IMR-90 (cell line): ENCODE measurements around the gene PLXDC2. TPM values are rescaled to one million over a fixed set of nuclear protein-coding genes. Genes with fewer than 3 reads are reported as not detected.

ENCODE experiments used
- ATAC-seq: fragments of 200-7000 bp; cut with Tn5 transposase; 2 replicates; pipeline ENCODE4 v1.9.1; 2020; ENCODE audit warnings: low read depth, mild to moderate bottlenecking, moderate library complexity
- BruUV-seq: library from RNA; stranded (reverse); fragments of 400-500 nt; replicated peaks from 2 replicates; lab custom pipeline; 2021; lab: Mats Ljungman, UMichigan
- CTCF ChIA-PET: fragments of 300-600 bp; formaldehyde crosslinking; extraction: SDS; loops from one replicate; lab custom pipeline; 2021; ENCODE audit warnings: antibody characterized with exemption; lab: Yijun Ruan, JAX
- POLR2A ChIA-PET: fragments of 300-600 bp; sonication (Branson Sonifier 250); formaldehyde crosslinking; loops from one replicate; lab custom pipeline; 2022; ENCODE audit warnings: antibody characterized with exemption; ENCODE audit not compliant: unreplicated experiment; lab: Charles Lee
- DNase-seq: peaks from one replicate; pipeline ENCODE4 v3.0.0; 2013
- H2AFZ ChIP-seq: replicated peaks from 2 replicates; pipeline ENCODE3; 2013; ENCODE audit warnings: low read length, mild to moderate bottlenecking; ENCODE audit not compliant: poor library complexity
- H2AK5ac ChIP-seq: 2 replicates; pipeline ENCODE4 v1.6.1; 2013; ENCODE audit warnings: low read depth, low read length, inconsistent platforms
- H2AK9ac ChIP-seq: replicated peaks from 2 replicates; pipeline ENCODE3; 2013; ENCODE audit warnings: mild to moderate bottlenecking, low read depth, low read length, moderate library complexity; ENCODE audit not compliant: poor library complexity
- H2BK120ac ChIP-seq: 2 replicates; pipeline ENCODE4 v1.6.1; 2013; ENCODE audit warnings: low read depth, low read length, inconsistent platforms
- H2BK15ac ChIP-seq: 3 replicates; pipeline ENCODE4 v1.6.1; 2013; ENCODE audit warnings: low read depth, low read length, inconsistent platforms
- H2BK20ac ChIP-seq: 2 replicates; pipeline ENCODE4 v1.6.1; 2013; ENCODE audit warnings: low read depth, mild to moderate bottlenecking, inconsistent platforms, low read length, moderate library complexity
- H2BK5ac ChIP-seq: 2 replicates; pipeline ENCODE4 v1.6.1; 2013; ENCODE audit warnings: mild to moderate bottlenecking, low read depth, low read length, inconsistent platforms; ENCODE audit not compliant: poor library complexity, severe bottlenecking
- H3K14ac ChIP-seq: replicated peaks from 2 replicates; pipeline ENCODE4 v1.6.1; 2013; ENCODE audit warnings: low read depth, low read length, inconsistent platforms
- H3K18ac ChIP-seq: 2 replicates; pipeline ENCODE4 v1.6.1; 2013; ENCODE audit warnings: low read depth, low read length, control low read depth
- H3K23ac ChIP-seq: 2 replicates; pipeline ENCODE4 v1.6.1; 2013; ENCODE audit warnings: low read depth, low read length, inconsistent platforms
- H3K27ac ChIP-seq: 2 replicates; pipeline ENCODE4 v1.5.1; 2013; ENCODE audit warnings: mild to moderate bottlenecking, control low read depth, low read length; ENCODE audit not compliant: insufficient read depth
- H3K27me3 ChIP-seq: 2 replicates; pipeline ENCODE4 v1.6.1; 2013; ENCODE audit warnings: low read length; ENCODE audit not compliant: control insufficient read depth, insufficient read depth
- H3K36me3 ChIP-seq: 2 replicates; pipeline ENCODE4 v1.6.1; 2013; ENCODE audit warnings: low read length, mixed read lengths; ENCODE audit not compliant: control insufficient read depth, insufficient read depth
- H3K4ac ChIP-seq: 2 replicates; pipeline ENCODE4 v1.6.1; 2013; ENCODE audit warnings: low read depth, low read length, inconsistent platforms
- H3K4me1 ChIP-seq: 2 replicates; pipeline ENCODE4 v1.6.1; 2013; ENCODE audit warnings: low read length, mixed read lengths; ENCODE audit not compliant: control insufficient read depth, insufficient read depth
- H3K4me2 ChIP-seq: 2 replicates; pipeline ENCODE4 v1.6.1; 2013; ENCODE audit warnings: low read depth, mild to moderate bottlenecking, control low read depth, low read length, moderate library complexity
- H3K4me3 ChIP-seq: 2 replicates; pipeline ENCODE4 v1.5.1; 2013; ENCODE audit warnings: low read depth, mild to moderate bottlenecking, control low read depth, low read length, moderate library complexity; ENCODE audit not compliant: insufficient read depth
- H3K56ac ChIP-seq: 2 replicates; pipeline ENCODE4 v1.6.1; 2013; ENCODE audit warnings: low read length, inconsistent platforms; ENCODE audit not compliant: insufficient read depth; ENCODE audit errors: extremely low read depth
- H3K79me1 ChIP-seq, 2 experiments: 2 replicates each; pipeline ENCODE4 v1.6.1; 2013; ENCODE audit warnings: low read length in 2 of 2, inconsistent platforms in 1 of 2, low read depth in 1 of 2
- H3K9ac ChIP-seq: 2 replicates; pipeline ENCODE4 v1.6.1; 2013; ENCODE audit warnings: low read depth, low read length, control low read depth
- H3K9me1 ChIP-seq: 2 replicates; pipeline ENCODE4 v1.6.1; 2013; ENCODE audit warnings: low read length, inconsistent platforms; ENCODE audit not compliant: insufficient read depth
- H3K9me3 ChIP-seq: 2 replicates; pipeline ENCODE4 v1.6.1; 2013; ENCODE audit warnings: low read length; ENCODE audit not compliant: control insufficient read depth, insufficient read depth
- H4K20me1 ChIP-seq: 2 replicates; pipeline ENCODE4 v1.6.1; 2013; ENCODE audit warnings: low read length, inconsistent platforms; ENCODE audit not compliant: insufficient read depth
- H4K5ac ChIP-seq: 2 replicates; pipeline ENCODE4 v1.6.1; 2013; ENCODE audit warnings: mild to moderate bottlenecking, low read depth, low read length, control low read depth
- H4K8ac ChIP-seq, 2 experiments: 2 replicates each; pipeline ENCODE4 v1.6.1; 2013; ENCODE audit warnings: low read depth in 2 of 2, low read length in 2 of 2, control low read depth in 1 of 2, inconsistent platforms in 1 of 2
- H4K91ac ChIP-seq: 2 replicates; pipeline ENCODE4 v1.6.1; 2013; ENCODE audit warnings: low read depth, low read length, inconsistent platforms; ENCODE audit not compliant: insufficient read depth
- SMC3 ChIP-seq: fragments of 150-350 bp; IDR thresholded peaks from 2 replicates; pipeline ENCODE4 v1.6.1; 2016; ENCODE audit warnings: low read depth, mild to moderate bottlenecking, antibody characterized with exemption, low read length, moderate library complexity
- WGBS, 2 experiments: methylation state at CpG; one replicate each; pipeline versions ENCODE4 v1.1.5 to v1.1.7; 2013; ENCODE audit warnings: missing lambda C conversion rate in 2 of 2; ENCODE audit not compliant: insufficient read length in 1 of 2; ENCODE audit errors: extremely low coverage in 2 of 2; 5-methylcytosine and 5-hydroxymethylcytosine counted together
- dilution Hi-C: fragments of 300-500 bp; cut with HindIII; formaldehyde crosslinking; loops from one replicate; pipeline ENCODE4 v1.14.3; 2018; ENCODE audit warnings: low sequenced_read_pairs; ENCODE audit not compliant: unreplicated experiment
- in situ Hi-C: fragments of 300-500 bp; cut with MboI; formaldehyde crosslinking; loops from 3 replicates; pipeline ENCODE4 v1.14.3; 2019; ENCODE audit warnings: low sequenced_read_pairs, inconsistent platforms, mixed read lengths
- intact Hi-C: fragments of 100-400 bp; cut with micrococcal nuclease; formaldehyde crosslinking; loops from 2 replicates; pipeline ENCODE4 v1.10.0; 2022
- polyA plus RNA-seq, 3 experiments: library from polyadenylated mRNA; depleted of rRNA; stranded (reverse); fragments of >200 nt; gene quantifications; 2 replicates each; pipeline ENCODE4 v1.2.3, GENCODE V29; 2012; ENCODE audit warnings: low replicate concordance in 1 of 3
- total RNA-seq: library from RNA; depleted of rRNA; stranded (reverse); fragments of >200 nt; gene quantifications from 2 replicates; pipeline ENCODE4 v1.2.3, GENCODE V29; 2012

PLXDC2 gene
- total and polyA plus RNA-seq, 2 of the 4 experiments (the other 2 are of a cell fraction) = 3.2 to 6.1 TPM

DNA sequence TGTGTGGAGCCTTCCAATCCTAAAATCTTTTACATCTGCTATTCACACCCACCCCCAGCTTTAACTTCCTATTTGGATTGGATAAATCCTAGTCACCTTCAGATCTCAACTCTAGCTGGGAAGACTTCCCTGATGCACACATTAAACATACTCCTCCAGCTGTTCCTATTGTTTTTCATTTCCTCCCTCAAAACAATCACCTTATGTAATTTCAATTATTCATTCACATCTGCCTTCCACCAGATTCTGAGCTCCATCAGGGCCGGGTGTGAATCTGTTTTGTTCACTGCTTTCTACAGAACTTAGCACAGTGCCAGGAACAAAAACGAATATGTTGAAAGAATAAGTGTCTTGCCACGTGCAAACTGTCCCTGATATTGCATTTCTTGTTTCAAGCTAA is 497.4 kb downstream of the PLXDC2 start:
- Histone ChIP-seq H4K8ac (no peak overlapping the region), H2BK20ac (no peak overlapping the region), H2BK15ac (no peak overlapping the region), H3K4ac (no peak overlapping the region), H2AK9ac (no peak overlapping the region), H4K5ac (no peak overlapping the region), H3K4me2 (no peak overlapping the region), H3K56ac (no peak overlapping the region), H3K14ac (no peak overlapping the region), H3K23ac (no peak overlapping the region), H4K91ac (no peak overlapping the region), H3K9ac (no peak overlapping the region), H3K36me3 (no peaks in the 10 kb centered on the region), H3K4me1 (no peaks in the 10 kb centered on the region), H3K27me3 (no peaks in the 10 kb centered on the region), H2BK120ac (no peak overlapping the region), H4K20me1 (no peaks in the 10 kb centered on the region), H3K79me1 (no peaks in the 10 kb centered on the region), H2AK5ac (no peak overlapping the region), H3K18ac (no peak overlapping the region), H3K9me3 (peaks cover 5% of the 10 kb centered on the region; the same call in 1 of the 2 replicates), H3K9me1 (no peaks in the 10 kb centered on the region), H3K27ac (no peak overlapping the region), H2BK5ac (no peak overlapping the region), H3K4me3 (no peak overlapping the region), H2AFZ (no peak overlapping the region)
- intact Hi-C loops = no loop called here
- ATAC-seq (no peak), DNase-seq (no peak)
- dilution Hi-C loops = no loop called here
- BruUV-seq = no TSS peak
- TF ChIP-seq SMC3 = no peak
- CTCF ChIA-PET = no interaction called here
- no CpG with 5 or more reads among the region's 3 CpGs for WGBS, 2 experiments
- POLR2A ChIA-PET = no interaction called here
- in situ Hi-C loops = no loop called here
